ENCODE data around the gene C19orf38.

- TF ChIP-seq EZH2 (IDR thresholded peaks at IDR 0.05; ENCODE audit: insufficient read depth, poor library complexity, severe bottlenecking) (no peak), EZH2phosphoT487 (IDR thresholded peaks at IDR 0.05; ENCODE audit: insufficient read depth, low read depth) (no peak)
Measured at GRCh38 chr19:10862561-10863106, 14.4 kb downstream of the C19orf38 start.
